Parathyroid adenoma (tissue), 2 donors: ENCODE results near the gene BBS4.
"Not testable (repeated sequence)": the region's sequence is repeated elsewhere in the genome, so short reads cannot be mapped to it uniquely, and the experiment has no call there.

ENCODE experiments used
- H2AFZ ChIP-seq: fragments of 300-600 bp; sonication (generic); one replicate; pipeline ENCODE4 v1.7.0; 2017; ENCODE audit warnings: antibody characterized with exemption, mild to moderate bottlenecking
- H3K27ac ChIP-seq: fragments of 300-600 bp; sonication (generic); one replicate; pipeline ENCODE4 v1.7.0; 2017
- H3K27me3 ChIP-seq: fragments of 300-600 bp; sonication (generic); one replicate; pipeline ENCODE4 v1.7.0; 2017; ENCODE audit warnings: low read length; ENCODE audit not compliant: control insufficient read depth, insufficient read depth
- H3K36me3 ChIP-seq: fragments of 300-600 bp; sonication (generic); one replicate; pipeline ENCODE4 v1.7.0; 2017; ENCODE audit warnings: low read length; ENCODE audit not compliant: control insufficient read depth, insufficient read depth
- H3K4me1 ChIP-seq: fragments of 300-600 bp; sonication (generic); one replicate; pipeline ENCODE4 v1.7.0; 2017; ENCODE audit warnings: control low read depth
- H3K4me2 ChIP-seq: fragments of 300-600 bp; sonication (generic); one replicate; pipeline ENCODE4 v1.7.0; 2017; ENCODE audit warnings: low read length
- H3K4me3 ChIP-seq: fragments of 300-600 bp; sonication (generic); one replicate; pipeline ENCODE4 v1.7.0; 2017; ENCODE audit warnings: low read depth, low read length
- H3K79me2 ChIP-seq: fragments of 300-600 bp; sonication (generic); one replicate; pipeline ENCODE4 v1.7.0; 2017; ENCODE audit warnings: control low read depth
- H3K9ac ChIP-seq: fragments of 300-600 bp; sonication (generic); one replicate; pipeline ENCODE4 v1.7.0; 2017; ENCODE audit warnings: mild to moderate bottlenecking
- H3K9me3 ChIP-seq: fragments of 300-600 bp; sonication (generic); one replicate; pipeline ENCODE4 v1.7.0; 2017; ENCODE audit warnings: low read length; ENCODE audit not compliant: control insufficient read depth
- CTCF ChIP-seq: fragments of 300-600 bp; sonication (generic); IDR thresholded peaks from one replicate; pipeline ENCODE4 v1.7.0; 2017; ENCODE audit warnings: antibody characterized with exemption, mild to moderate bottlenecking
- donor health status: primary hyperparathyroidism.

The BBS4 gene

GRCh38 chr15:72724028-72724427 is 38.0 kb downstream of the BBS4 start:
- no peak overlapping the region for H3K4me2 ChIP-seq
- no peaks in the 10 kb centered on the region for H3K9me3 ChIP-seq
- H3K27ac ChIP-seq: no peak overlapping the region
- H2AFZ ChIP-seq: no peak overlapping the region
- no peak overlapping the region for H3K4me3 ChIP-seq
- no peak for TF ChIP-seq CTCF
- H3K36me3 ChIP-seq: no peaks in the 10 kb centered on the region
- H3K79me2 ChIP-seq: no peaks in the 10 kb centered on the region
- H3K9ac ChIP-seq: no peak overlapping the region
- no peaks in the 10 kb centered on the region for H3K4me1 ChIP-seq
- no peaks in the 10 kb centered on the region for H3K27me3 ChIP-seq

GRCh38 chr15:72725446-72725845 is 39.4 kb downstream of the BBS4 start:
- no peaks in the 10 kb centered on the region for H3K4me1 ChIP-seq
- H3K36me3 ChIP-seq: no peaks in the 10 kb centered on the region
- no peaks in the 10 kb centered on the region for H3K79me2 ChIP-seq
- H3K9me3 ChIP-seq: no peaks in the 10 kb centered on the region
- H3K27me3 ChIP-seq: no peaks in the 10 kb centered on the region
- H2AFZ ChIP-seq: no peak overlapping the region
- H3K27ac ChIP-seq: no peak overlapping the region
- H3K4me3 ChIP-seq: no peak overlapping the region
- no peak for TF ChIP-seq CTCF
- no peak overlapping the region for H3K9ac ChIP-seq
- no peak overlapping the region for H3K4me2 ChIP-seq

GRCh38 chr15:72725851-72726250 is 39.8 kb downstream of the BBS4 start:
- not testable (repeated sequence) for H3K4me3 ChIP-seq, H3K27ac ChIP-seq, H3K9me3 ChIP-seq, H3K4me1 ChIP-seq, H3K4me2 ChIP-seq, H3K9ac ChIP-seq, H3K27me3 ChIP-seq, H3K36me3 ChIP-seq, H2AFZ ChIP-seq, H3K79me2 ChIP-seq

GRCh38 chr15:72727154-72727553 is 41.1 kb downstream of the BBS4 start:
- Histone ChIP-seq H3K4me2 (no peak overlapping the region), H3K27me3 (no peaks in the 10 kb centered on the region), H3K4me1 (no peaks in the 10 kb centered on the region), H2AFZ (no peak overlapping the region), H3K4me3 (no peak overlapping the region), H3K36me3 (no peaks in the 10 kb centered on the region), H3K79me2 (no peaks in the 10 kb centered on the region), H3K9me3 (no peaks in the 10 kb centered on the region), H3K9ac (no peak overlapping the region), H3K27ac (no peak overlapping the region)
- no peak for TF ChIP-seq CTCF

GRCh38 chr15:72728249-72728648 is 42.2 kb downstream of the BBS4 start:
- not testable (repeated sequence) for H3K79me2 ChIP-seq, H3K4me1 ChIP-seq, H3K27ac ChIP-seq, H3K9ac ChIP-seq, H3K4me2 ChIP-seq, H3K36me3 ChIP-seq, H3K27me3 ChIP-seq, H3K4me3 ChIP-seq, H2AFZ ChIP-seq, H3K9me3 ChIP-seq

GRCh38 chr15:72728821-72729220 is 42.8 kb downstream of the BBS4 start:
- no peaks in the 10 kb centered on the region for H3K79me2 ChIP-seq
- no peak overlapping the region for H3K4me2 ChIP-seq
- no peak overlapping the region for H3K9ac ChIP-seq
- H3K36me3 ChIP-seq: no peaks in the 10 kb centered on the region
- H3K27ac ChIP-seq: no peak overlapping the region
- H2AFZ ChIP-seq: no peak overlapping the region
- no peaks in the 10 kb centered on the region for H3K27me3 ChIP-seq
- no peak overlapping the region for H3K4me3 ChIP-seq
- TF ChIP-seq CTCF: no peak
- H3K4me1 ChIP-seq: no peaks in the 10 kb centered on the region
- H3K9me3 ChIP-seq: no peaks in the 10 kb centered on the region
